BLaER1 treated with 17β-estradiol and CSF1 and Interleukin-3, amounts not matched to agents 10 nM and 100 nM (cell line): ENCODE results near the gene GMPR2.
"Not testable (repeated sequence)": the region's sequence is repeated elsewhere in the genome, so short reads cannot be mapped to it uniquely, and the experiment has no call there.

Experiments
- H3K27ac ChIP-seq, 11 experiments: shearing (Covaris generic); formaldehyde crosslinking; 2 replicates each; pipeline ENCODE4 v1.8.1; 2022
- H3K27me3 ChIP-seq, 11 experiments: shearing (Covaris generic); formaldehyde crosslinking; 2 replicates each; pipeline ENCODE4 v1.8.1; 2022
- H3K36me3 ChIP-seq, 11 experiments: shearing (Covaris generic); formaldehyde crosslinking; 2 replicates each; pipeline ENCODE4 v1.8.1; 2022
- H3K4me1 ChIP-seq, 10 experiments: shearing (Covaris generic); formaldehyde crosslinking; 2 replicates each; pipeline ENCODE4 v1.8.1; 2022
- H3K4me2 ChIP-seq, 11 experiments: shearing (Covaris generic); formaldehyde crosslinking; 2 replicates each; pipeline ENCODE4 v1.8.1; 2022
- H3K4me3 ChIP-seq, 10 experiments: shearing (Covaris generic); formaldehyde crosslinking; 2 replicates each; pipeline ENCODE4 v1.8.1; 2022
- H3K9ac ChIP-seq, 11 experiments: shearing (Covaris generic); formaldehyde crosslinking; 2 replicates each; pipeline ENCODE4 v1.8.1; 2022
- H3K9me3 ChIP-seq, 11 experiments: shearing (Covaris generic); formaldehyde crosslinking; replicated peaks in 1 of 11; 2 replicates each; pipeline ENCODE4 v1.8.1; 2022
- H4K20me1 ChIP-seq, 11 experiments: shearing (Covaris generic); formaldehyde crosslinking; 2 replicates each; pipeline ENCODE4 v1.8.1; 2022
- Cebpa-rat ChIP-seq, 11 experiments: shearing (Covaris generic); IDR thresholded peaks; 2 replicates each; pipeline ENCODE4 v1.8.1; 2022

GMPR2 gene

GRCh38 chr14:24215495-24216344, 17.0 kb upstream of the GMPR2 start, which contains the start of gene MDP1:
MDP1 (minus strand) TSS chr14:24216066; CDS start chr14:24215955, 111 bp downstream.
- peak; percentile 64 to 97 (median 85); a peak in 19 of 22 replicates for TF ChIP-seq Cebpa-rat (IDR thresholded peaks at IDR 0.05)
- H3K9me3 ChIP-seq = no peaks in the 10 kb centered on the region
- peaks cover 16 to 52% (median 32%) of the 10 kb centered on the region in 11 experiments; a peak in 21 of 22 replicates for H3K36me3 ChIP-seq
- peak within 1 kb of the TSS; percentile 73 to 88 (median 79) for H3K4me3 ChIP-seq
- H3K4me1 ChIP-seq = peaks cover 37 to 47% (median 42%) of the 10 kb centered on the region in 10 experiments
- no peaks in the 10 kb centered on the region for H3K27me3 ChIP-seq
- peak within 1 kb of the TSS; percentile 67 to 92 (median 86) for H3K27ac ChIP-seq
- peak within 1 kb of the TSS; percentile 67 to 96 (median 85) for H3K4me2 ChIP-seq
- peak within 1 kb of the TSS; percentile 83 to 98 (median 87) for H3K9ac ChIP-seq
- H4K20me1 ChIP-seq = peaks cover 0 to 13% (median 0%) of the 10 kb centered on the region in 11 experiments; a peak in 7 of 22 replicates

DNA sequence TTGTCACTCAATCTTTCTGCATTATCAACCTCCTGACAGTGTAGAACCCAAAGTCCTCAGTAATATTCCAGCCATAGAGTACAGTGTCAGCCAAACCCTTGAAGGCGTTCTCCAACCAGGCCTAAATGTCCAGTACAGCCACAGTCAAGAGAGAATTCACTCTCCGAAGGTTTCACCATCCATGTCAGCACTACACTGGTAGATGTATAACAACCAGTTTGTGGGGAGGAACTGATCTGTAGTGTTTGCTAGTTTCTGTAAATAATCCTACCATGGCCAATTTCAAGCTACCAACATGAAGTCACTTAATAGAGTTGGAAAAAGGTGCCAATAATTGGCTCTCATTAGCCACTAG, 16.4 kb upstream of the GMPR2 start:
- Histone ChIP-seq H3K36me3 (peaks cover 10 to 51% (median 26%) of the 10 kb centered on the region in 11 experiments; a peak in 21 of 22 replicates), H4K20me1 (peaks cover 0 to 16% (median 6%) of the 10 kb centered on the region in 11 experiments; a peak in 7 of 22 replicates), H3K9ac (peak overlapping the region in 10 of 11 experiments; percentile 17 to 98 (median 87); a peak in 15 of 22 replicates), H3K27me3 (no peaks in the 10 kb centered on the region), H3K4me3 (peak overlapping the region; percentile 73 to 88 (median 79); a peak in 13 of 20 replicates), H3K27ac (peak overlapping the region in 10 of 11 experiments; percentile 84 to 92 (median 86); a peak in 19 of 22 replicates), H3K4me2 (peak overlapping the region; percentile 67 to 96 (median 85); a peak in 20 of 22 replicates), H3K9me3 (no peaks in the 10 kb centered on the region), H3K4me1 (peaks cover 36 to 44% (median 39%) of the 10 kb centered on the region in 10 experiments)
- no peak for TF ChIP-seq Cebpa-rat (IDR thresholded peaks at IDR 0.05)

GRCh38 chr14:24216876-24217275, 15.9 kb upstream of the GMPR2 start:
- H3K27me3 ChIP-seq, H3K4me3 ChIP-seq, H3K9me3 ChIP-seq: not testable (repeated sequence)
- H3K4me2 ChIP-seq = peak overlapping the region in 3 of 11 experiments; percentile 82 to 96 (median 94); a peak in 2 of 22 replicates
- H3K9ac ChIP-seq = peak overlapping the region in 6 of 11 experiments; percentile 4 to 90 (median 85); a peak in 4 of 22 replicates
- peaks cover 6 to 46% (median 20%) of the 10 kb centered on the region in 11 experiments; a peak in 19 of 22 replicates for H3K36me3 ChIP-seq
- H4K20me1 ChIP-seq = peaks cover 0 to 22% (median 7%) of the 10 kb centered on the region in 11 experiments; a peak in 7 of 22 replicates
- peak overlapping the region in 8 of 11 experiments; percentile 85 to 92 (median 88); a peak in 13 of 22 replicates for H3K27ac ChIP-seq
- peaks cover 32 to 39% (median 34%) of the 10 kb centered on the region in 10 experiments for H3K4me1 ChIP-seq

GRCh38 chr14:24219080-24219479, 13.6 kb upstream of the GMPR2 start:
- no peak overlapping the region for H3K27ac ChIP-seq
- TF ChIP-seq Cebpa-rat (IDR thresholded peaks at IDR 0.05) = no peak

GRCh38 chr14:24219521-24219920, 13.2 kb upstream of the GMPR2 start:
- H3K27me3 ChIP-seq = no peaks in the 10 kb centered on the region
- no peak overlapping the region for H3K4me3 ChIP-seq
- 0 out of 22 replicates have a peak overlapping the region, but pooled peaks of 1 of the 11 experiments have one; percentile 13 for H3K9ac ChIP-seq
- H3K27ac ChIP-seq = no peak overlapping the region
- TF ChIP-seq Cebpa-rat (IDR thresholded peaks at IDR 0.05) = no peak
- no peak overlapping the region for H3K4me2 ChIP-seq
- peaks cover 0 to 38% (median 10%) of the 10 kb centered on the region in 11 experiments; a peak in 12 of 22 replicates for H4K20me1 ChIP-seq
- no peaks in the 10 kb centered on the region for H3K9me3 ChIP-seq
- peaks cover 7 to 41% (median 22%) of the 10 kb centered on the region in 11 experiments; a peak in 21 of 22 replicates for H3K36me3 ChIP-seq
- peaks cover 14 to 20% (median 16%) of the 10 kb centered on the region in 10 experiments for H3K4me1 ChIP-seq

More at GRCh38 chr14:24219080-24219479, 13.6 kb upstream of the GMPR2 start:
- Histone ChIP-seq H3K9ac (0 out of 22 replicates have a peak overlapping the region, but pooled peaks of 1 of the 11 experiments have one; percentile 26), H3K4me2 (no peak overlapping the region), H4K20me1 (peaks cover 0 to 36% (median 10%) of the 10 kb centered on the region in 11 experiments; a peak in 11 of 22 replicates), H3K9me3 (no peaks in the 10 kb centered on the region), H3K36me3 (peaks cover 6 to 43% (median 19%) of the 10 kb centered on the region in 11 experiments; a peak in 20 of 22 replicates), H3K4me1 (peaks cover 18 to 25% (median 21%) of the 10 kb centered on the region in 10 experiments), H3K27me3 (no peaks in the 10 kb centered on the region), H3K4me3 (no peak overlapping the region)

DNA sequence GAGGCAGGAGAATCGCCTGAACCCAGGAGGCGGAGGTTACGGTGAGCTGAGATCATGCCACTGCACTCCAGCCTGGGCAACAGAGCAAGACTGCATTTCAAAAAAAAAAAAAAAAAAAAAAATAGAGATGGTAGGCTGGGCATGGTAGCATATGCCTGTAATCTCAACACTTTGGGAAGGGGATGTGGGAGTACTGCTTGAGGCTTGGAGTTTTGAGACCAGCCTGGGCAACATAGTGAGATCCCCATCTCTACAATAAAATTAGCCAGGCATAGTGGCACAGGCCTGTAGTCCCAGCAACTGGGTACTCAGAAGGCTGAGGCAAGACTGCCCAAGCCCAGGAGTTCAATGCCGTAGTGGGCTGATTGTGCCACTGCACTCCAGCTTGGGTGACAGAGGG, 9.7 kb upstream of the GMPR2 start:
- not testable (repeated sequence) for H3K9me3 ChIP-seq, H3K27me3 ChIP-seq, H3K4me2 ChIP-seq, H3K9ac ChIP-seq, H3K4me3 ChIP-seq, H3K27ac ChIP-seq
- Histone ChIP-seq H3K4me1 (peaks cover 0 to 16% (median 0%) of the 10 kb centered on the region in 10 experiments; a peak in 2 of 20 replicates), H3K36me3 (peaks cover 15 to 56% (median 40%) of the 10 kb centered on the region in 11 experiments), H4K20me1 (peaks cover 0 to 68% (median 26%) of the 10 kb centered on the region in 11 experiments; a peak in 14 of 22 replicates)

DNA sequence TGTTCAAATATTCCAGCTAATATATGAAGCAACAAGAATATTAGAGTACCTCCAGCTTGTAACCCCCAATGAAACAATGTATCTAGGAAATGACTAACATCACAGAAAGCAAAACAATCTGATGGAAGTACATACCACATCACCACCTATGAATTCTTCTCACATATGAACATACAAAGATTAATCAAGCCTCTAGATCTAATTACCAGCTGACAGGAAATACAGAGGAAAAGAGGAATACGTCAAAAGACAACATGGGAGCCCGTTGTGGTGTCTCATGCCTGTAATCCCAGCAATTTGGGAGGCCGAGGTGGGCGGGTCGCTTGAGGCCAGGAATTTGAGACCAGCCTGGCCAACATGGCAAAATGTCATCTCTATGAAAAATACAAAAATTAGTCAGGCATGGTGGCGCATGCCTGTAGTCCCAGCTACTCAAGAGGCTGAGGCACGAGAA, 8.1 kb upstream of the GMPR2 start:
- peaks cover 0 to 31% (median under 1%) of the 10 kb centered on the region in 10 experiments; a peak in 7 of 20 replicates for H3K4me1 ChIP-seq
- H3K4me2 ChIP-seq = no peak overlapping the region
- no peak overlapping the region for H3K9ac ChIP-seq
- H3K4me3 ChIP-seq = no peak overlapping the region
- no peaks in the 10 kb centered on the region for H3K27me3 ChIP-seq
- no peaks in the 10 kb centered on the region for H3K9me3 ChIP-seq
- peaks cover 0 to 70% (median 26%) of the 10 kb centered on the region in 11 experiments; a peak in 14 of 22 replicates for H4K20me1 ChIP-seq
- H3K27ac ChIP-seq = no peak overlapping the region
- TF ChIP-seq Cebpa-rat (IDR thresholded peaks at IDR 0.05) = no peak
- peaks cover 20 to 59% (median 44%) of the 10 kb centered on the region in 11 experiments for H3K36me3 ChIP-seq

- no peaks in the 10 kb centered on the region for H3K9me3 ChIP-seq
- H3K27ac ChIP-seq = no peak overlapping the region
- TF ChIP-seq Cebpa-rat (IDR thresholded peaks at IDR 0.05) = no peak
- H3K4me3 ChIP-seq = no peak overlapping the region
- H4K20me1 ChIP-seq = peaks cover 0 to 52% (median 24%) of the 10 kb centered on the region in 11 experiments; a peak in 14 of 22 replicates
- H3K4me2 ChIP-seq = no peak overlapping the region
- H3K4me1 ChIP-seq = peaks cover 7 to 44% (median 12%) of the 10 kb centered on the region in 10 experiments; a peak in 19 of 20 replicates
- H3K27me3 ChIP-seq = no peaks in the 10 kb centered on the region
- H3K9ac ChIP-seq = no peak overlapping the region
- peaks cover 20 to 58% (median 39%) of the 10 kb centered on the region in 11 experiments for H3K36me3 ChIP-seq
These were observed 6.3 kb upstream of the GMPR2 start for GRCh38 chr14:24226473-24226872.
